ENCODE measurements around the gene TEX19. TPM values are rescaled to one million over a fixed set of nuclear protein-coding genes. Genes with fewer than 3 reads are reported as not detected.
"Not testable (repeated sequence)": the region's sequence is repeated elsewhere in the genome, so short reads cannot be mapped to it uniquely, and the experiment has no call there.

Gene TEX19
- total and polyA plus RNA-seq, 10 of the 15 experiments (the other 5 are each of a cell fraction or from before 2014, with no cell fraction given), result 0.03 to 0.32 (median 0.13) TPM; not detected in 3

DNA sequence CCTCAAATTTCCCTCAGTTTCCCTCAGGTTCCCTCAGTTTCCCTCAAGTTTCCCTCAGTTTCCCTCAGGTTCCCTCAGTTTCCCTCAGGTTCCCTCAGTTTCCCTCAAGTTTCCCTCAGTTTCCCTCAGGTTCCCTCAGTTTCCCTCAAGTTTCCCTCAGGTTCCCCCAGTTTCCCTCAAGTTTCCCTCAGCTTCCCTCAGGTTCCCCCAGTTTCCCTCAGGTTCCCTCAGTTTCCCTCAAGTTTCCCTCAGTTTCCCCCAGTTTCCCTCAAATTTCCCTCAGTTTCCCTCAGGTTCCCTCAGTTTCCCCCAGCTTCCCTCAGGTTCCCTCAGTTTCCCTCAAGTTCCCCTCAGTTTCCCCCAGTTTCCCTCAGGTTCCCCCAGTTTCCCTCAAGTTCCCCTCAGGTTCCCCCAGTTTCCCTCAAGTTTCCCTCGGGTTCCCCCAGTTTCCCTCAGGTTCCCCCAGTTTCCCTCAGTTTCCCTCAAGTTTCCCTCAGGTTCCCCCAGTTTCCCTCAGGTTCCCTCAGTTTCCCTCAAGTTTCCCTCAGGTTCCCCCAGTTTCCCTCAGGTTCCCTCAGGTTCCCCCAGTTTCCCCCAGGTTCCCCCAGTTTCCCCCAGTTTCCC is 516 bp downstream of the TEX19 start:
- H3K4me2 ChIP-seq (ENCODE audit: control insufficient read depth, insufficient read depth); FAIRE-seq; ATAC-seq; H3K79me2 ChIP-seq (ENCODE audit: control insufficient read depth, insufficient read depth, low read length); H3K4me1 ChIP-seq (ENCODE audit: control insufficient read depth, insufficient read depth, low read length); in situ Hi-C loops (cut with MboI); RAD21 ChIA-PET (ENCODE audit: unreplicated experiment); H3K4me3 ChIP-seq; H3K36me3 ChIP-seq (ENCODE audit: control insufficient read depth in 2 of 2, insufficient read depth in 2 of 2, low read length in 1 of 2); H3K9me3 ChIP-seq (replicated peaks; ENCODE audit: control insufficient read depth, insufficient read depth, low read length); H4K20me1 ChIP-seq (ENCODE audit: control insufficient read depth, insufficient read depth); SMC1A ChIA-PET (ENCODE audit: uncharacterized antibody, unreplicated experiment); H2AFZ ChIP-seq (ENCODE audit: control insufficient read depth, low read depth, low read length); H3K9ac ChIP-seq (ENCODE audit: control insufficient read depth, insufficient read depth, low read length); H3K27me3 ChIP-seq (replicated peaks in 1 of 2; ENCODE audit: control insufficient read depth in 2 of 2, insufficient read depth in 2 of 2, low read length in 1 of 2); H3K27ac ChIP-seq (ENCODE audit: control insufficient read depth, insufficient read depth); POLR2A ChIA-PET; BruUV-seq (replicated peaks); DNase-seq (ENCODE audit: low read depth, low spot score); intact Hi-C loops (cut with micrococcal nuclease; ENCODE audit: unreplicated experiment): not testable (repeated sequence)
- CTCF ChIA-PET, result interaction anchor here (1.0 kb wide), 1 partner anchor 7 kb away, joined by 3 read pairs; no protein-coding TSS in a partner anchor
- WGBS (ENCODE audit: insufficient coverage, insufficient replicate concordance, low lambda C conversion rate, missing lambda C conversion rate), result no CpG with 5 or more reads among the region's 1 CpG

DNA sequence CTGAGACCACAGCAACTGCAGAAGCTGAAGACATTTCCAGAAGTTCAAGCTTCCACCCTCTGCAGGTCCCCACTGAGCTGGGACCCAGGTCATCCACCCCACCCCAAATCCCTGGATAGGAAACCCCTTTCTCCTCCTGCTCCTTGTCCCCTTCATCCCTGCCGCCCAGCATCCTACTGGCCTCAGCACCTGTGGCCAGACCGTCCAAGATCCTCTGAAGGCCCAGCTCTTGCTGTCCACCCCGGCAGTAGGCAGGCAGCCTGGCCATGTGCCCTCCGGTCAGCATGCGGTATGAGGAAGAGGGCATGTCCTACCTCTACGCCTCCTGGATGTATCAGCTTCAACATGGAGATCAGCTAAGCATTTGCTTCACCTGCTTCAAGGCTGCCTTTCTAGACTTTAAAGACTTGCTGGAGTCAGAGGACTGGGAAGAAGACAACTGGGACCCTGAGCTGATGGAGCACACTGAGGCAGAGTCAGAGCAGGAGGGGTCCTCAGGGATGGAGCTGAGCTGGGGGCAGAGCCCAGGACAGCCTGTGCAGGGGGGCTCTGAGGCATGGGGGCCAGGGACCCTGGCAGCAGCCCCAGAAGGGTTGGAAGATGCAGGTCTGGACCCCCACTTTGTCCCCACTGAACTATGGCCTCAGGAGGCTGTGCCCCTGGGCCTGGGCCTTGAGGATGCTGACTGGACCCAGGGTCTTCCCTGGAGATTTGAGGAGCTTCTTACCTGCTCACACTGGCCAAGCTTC is 3.0 kb downstream of the TEX19 start:
- Histone ChIP-seq H2AFZ (ENCODE audit: control insufficient read depth, low read depth, low read length) (no peak overlapping the region), H3K36me3 (ENCODE audit: control insufficient read depth in 2 of 2, insufficient read depth in 2 of 2, low read length in 1 of 2) (no peaks in the 10 kb centered on the region), H3K4me2 (ENCODE audit: control insufficient read depth, insufficient read depth) (no peak overlapping the region), H3K27me3 (replicated peaks in 1 of 2; ENCODE audit: control insufficient read depth in 2 of 2, insufficient read depth in 2 of 2, low read length in 1 of 2) (no peaks in the 10 kb centered on the region), H3K27ac (ENCODE audit: control insufficient read depth, insufficient read depth) (no peak overlapping the region), H3K4me1 (ENCODE audit: control insufficient read depth, insufficient read depth, low read length) (peaks cover 4% of the 10 kb centered on the region; the same call in 1 of the 2 replicates), H3K4me3 (no peak overlapping the region), H3K79me2 (ENCODE audit: control insufficient read depth, insufficient read depth, low read length) (no peaks in the 10 kb centered on the region), H3K9me3 (replicated peaks; ENCODE audit: control insufficient read depth, insufficient read depth, low read length) (no peaks in the 10 kb centered on the region), H3K9ac (ENCODE audit: control insufficient read depth, insufficient read depth, low read length) (no peak overlapping the region), H4K20me1 (ENCODE audit: control insufficient read depth, insufficient read depth) (no peaks in the 10 kb centered on the region)
- POLR2A ChIA-PET, result interaction anchor here (0.6 kb wide), 1 partner anchor 65 kb away, joined by 3 read pairs; no protein-coding TSS in a partner anchor
- FAIRE-seq, result no peak
- SMC1A ChIA-PET (ENCODE audit: uncharacterized antibody, unreplicated experiment), result interaction anchor here (0.7 to 1.6 kb wide), 2 partner anchors 37 to 38 kb away, joined by 3 to 5 read pairs; no protein-coding TSS in a partner anchor
- TF ChIP-seq WRNIP1 (IDR thresholded peaks at IDR 0.05; ENCODE audit: borderline replicate concordance, low read depth, low read length), result no peak
- no peak for TF ChIP-seq YBX1 (IDR thresholded peaks at IDR 0.05)
- no peak for TF ChIP-seq RFX5 (IDR thresholded peaks at IDR 0.05; ENCODE audit: low read depth, low read length)
- no peak for TF ChIP-seq TAF1 (IDR thresholded peaks at IDR 0.05; ENCODE audit: borderline replicate concordance, low read depth, low read length)
- TF ChIP-seq BMI1 (IDR thresholded peaks at IDR 0.05; ENCODE audit: borderline replicate concordance), result no peak
- no peak for TF ChIP-seq NFYA (IDR thresholded peaks at IDR 0.05; ENCODE audit: borderline replicate concordance, low read depth, low read length)
- TF ChIP-seq POLR2AphosphoS2 (IDR thresholded peaks at IDR 0.05; ENCODE audit: low read depth, low read length), result no peak
- no peak for TF ChIP-seq HDAC2 (IDR thresholded peaks at IDR 0.05)
- TF ChIP-seq KLF5 (IDR thresholded peaks at IDR 0.05; ENCODE audit: partially characterized antibody), result no peak
- TF ChIP-seq FOS (IDR thresholded peaks at IDR 0.05; ENCODE audit: borderline replicate concordance, extremely low read depth, insufficient read length), result no peak
- TF ChIP-seq, protein P1, sequence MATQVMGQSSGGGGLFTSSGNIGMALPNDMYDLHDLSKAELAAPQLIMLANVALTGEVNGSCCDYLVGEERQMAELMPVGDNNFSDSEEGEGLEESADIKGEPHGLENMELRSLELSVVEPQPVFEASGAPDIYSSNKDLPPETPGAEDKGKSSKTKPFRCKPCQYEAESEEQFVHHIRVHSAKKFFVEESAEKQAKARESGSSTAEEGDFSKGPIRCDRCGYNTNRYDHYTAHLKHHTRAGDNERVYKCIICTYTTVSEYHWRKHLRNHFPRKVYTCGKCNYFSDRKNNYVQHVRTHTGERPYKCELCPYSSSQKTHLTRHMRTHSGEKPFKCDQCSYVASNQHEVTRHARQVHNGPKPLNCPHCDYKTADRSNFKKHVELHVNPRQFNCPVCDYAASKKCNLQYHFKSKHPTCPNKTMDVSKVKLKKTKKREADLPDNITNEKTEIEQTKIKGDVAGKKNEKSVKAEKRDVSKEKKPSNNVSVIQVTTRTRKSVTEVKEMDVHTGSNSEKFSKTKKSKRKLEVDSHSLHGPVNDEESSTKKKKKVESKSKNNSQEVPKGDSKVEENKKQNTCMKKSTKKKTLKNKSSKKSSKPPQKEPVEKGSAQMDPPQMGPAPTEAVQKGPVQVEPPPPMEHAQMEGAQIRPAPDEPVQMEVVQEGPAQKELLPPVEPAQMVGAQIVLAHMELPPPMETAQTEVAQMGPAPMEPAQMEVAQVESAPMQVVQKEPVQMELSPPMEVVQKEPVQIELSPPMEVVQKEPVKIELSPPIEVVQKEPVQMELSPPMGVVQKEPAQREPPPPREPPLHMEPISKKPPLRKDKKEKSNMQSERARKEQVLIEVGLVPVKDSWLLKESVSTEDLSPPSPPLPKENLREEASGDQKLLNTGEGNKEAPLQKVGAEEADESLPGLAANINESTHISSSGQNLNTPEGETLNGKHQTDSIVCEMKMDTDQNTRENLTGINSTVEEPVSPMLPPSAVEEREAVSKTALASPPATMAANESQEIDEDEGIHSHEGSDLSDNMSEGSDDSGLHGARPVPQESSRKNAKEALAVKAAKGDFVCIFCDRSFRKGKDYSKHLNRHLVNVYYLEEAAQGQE (IDR thresholded peaks at IDR 0.05; ENCODE audit: low read depth, low read length), result no peak
- no peak for TF ChIP-seq SUPT20H (IDR thresholded peaks at IDR 0.05; ENCODE audit: borderline replicate concordance, control insufficient read depth, low read depth, low read length)
- TF ChIP-seq FOXM1 (IDR thresholded peaks at IDR 0.05; ENCODE audit: low read depth, low read length), result no peak
- ATAC-seq, result no peak
- in situ Hi-C loops (cut with MboI), result no loop called here
- CTCF ChIA-PET, result interaction anchor here (1.2 to 1.3 kb wide), 2 partner anchors 9 to 11 kb away, joined by 4 to 6 read pairs; no protein-coding TSS in a partner anchor
- DNase-seq (ENCODE audit: low read depth, low spot score), result no peak
- intact Hi-C loops (cut with micrococcal nuclease; ENCODE audit: unreplicated experiment), result no loop called here
- no TSS peak for BruUV-seq (replicated peaks)
- RAD21 ChIA-PET (ENCODE audit: unreplicated experiment), result no interaction called here
- 75% methylated on average over 6 of the region's 6 CpGs for WGBS (ENCODE audit: insufficient coverage, insufficient replicate concordance, low lambda C conversion rate, missing lambda C conversion rate)
